HG03354 (cell line): ENCODE measurements around the gene ZNF444.
"Not testable (repeated sequence)": the region's sequence is repeated elsewhere in the genome, so short reads cannot be mapped to it uniquely, and the experiment has no call there.

Experiments used
- ATAC-seq: cut with Tn5 transposase; IDR thresholded peaks from one replicate; pipeline ENCODE4 v1.9.1; 2021; ENCODE audit warnings: mild to moderate bottlenecking; ENCODE audit not compliant: unreplicated experiment, poor library complexity, severe bottlenecking

Gene ZNF444

GRCh38 chr19:56142087-56142787 lies 1.1 kb downstream of the ZNF444 start:
- no peak for ATAC-seq

- no peak for ATAC-seq
Measured at GRCh38 chr19:56142897-56143434, 1.9 kb downstream of the ZNF444 start.

DNA sequence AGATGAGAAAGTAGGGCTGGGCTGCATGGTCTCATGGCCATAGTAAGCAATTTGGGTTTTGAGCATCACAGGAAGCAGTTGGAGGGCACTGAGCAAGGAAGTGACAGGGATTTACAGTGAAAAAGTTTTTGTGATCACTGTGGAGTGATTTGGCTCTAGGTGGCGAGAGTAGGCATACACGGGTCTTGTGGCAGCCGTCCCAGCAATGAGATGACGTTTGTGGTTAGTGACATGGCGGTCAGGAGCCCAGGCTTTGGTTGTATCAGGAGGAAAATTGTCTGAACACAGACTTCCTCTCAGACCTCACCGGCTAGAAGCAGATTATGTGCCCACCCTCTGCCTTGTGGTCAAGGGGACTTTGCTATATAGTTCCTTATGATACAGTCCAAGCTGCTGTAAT lies 3.3 kb downstream of the ZNF444 start:
- no peak for ATAC-seq

GRCh38 chr19:56144831-56145230 lies 3.7 kb downstream of the ZNF444 start:
- ATAC-seq: no peak

- ATAC-seq: no peak
Measured at GRCh38 chr19:56145698-56146097, 4.6 kb downstream of the ZNF444 start.

- ATAC-seq: no peak
Measured at GRCh38 chr19:56146904-56147303, 5.8 kb downstream of the ZNF444 start.

DNA sequence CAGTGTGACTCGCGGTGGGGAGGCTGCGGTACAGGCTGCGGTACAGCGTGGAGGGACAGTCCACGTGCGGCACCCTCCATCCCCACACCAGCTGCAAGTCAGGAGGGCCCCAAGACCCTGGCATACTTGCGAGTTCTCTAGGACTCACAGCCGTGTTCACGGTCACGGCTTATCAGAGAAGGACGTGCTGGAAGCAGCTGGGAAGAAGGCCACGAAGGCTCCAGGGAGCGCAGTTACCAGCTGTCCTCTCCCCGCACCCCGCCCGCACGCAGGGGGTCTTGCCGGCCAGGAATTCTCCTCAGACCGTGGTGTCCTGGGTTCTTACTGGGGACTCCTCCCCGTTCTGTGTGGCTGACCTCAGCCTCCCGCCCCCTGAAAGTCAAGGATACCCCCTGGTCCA lies 6.2 kb downstream of the ZNF444 start:
- ATAC-seq: no peak

DNA sequence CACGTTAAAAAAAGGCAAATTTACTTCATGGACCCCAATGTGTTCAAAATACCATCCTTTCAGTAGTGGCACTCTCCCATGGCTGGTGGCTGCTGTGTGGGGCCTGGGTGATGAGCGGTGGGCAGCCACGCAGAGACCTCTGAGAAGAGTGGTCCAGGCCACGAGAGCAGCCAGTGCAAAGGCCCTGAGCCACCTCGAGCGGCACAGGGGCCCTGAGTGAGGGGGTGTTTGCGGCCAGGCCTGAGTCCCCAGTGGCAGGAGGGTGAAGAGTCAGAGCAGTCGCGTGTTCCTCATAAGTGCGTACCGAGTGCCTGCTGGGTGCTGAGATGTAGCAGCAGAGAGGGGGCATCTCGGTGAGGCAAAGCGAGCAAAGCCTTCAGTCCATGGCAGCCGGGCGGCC lies 7.0 kb downstream of the ZNF444 start:
- no peak for ATAC-seq

DNA sequence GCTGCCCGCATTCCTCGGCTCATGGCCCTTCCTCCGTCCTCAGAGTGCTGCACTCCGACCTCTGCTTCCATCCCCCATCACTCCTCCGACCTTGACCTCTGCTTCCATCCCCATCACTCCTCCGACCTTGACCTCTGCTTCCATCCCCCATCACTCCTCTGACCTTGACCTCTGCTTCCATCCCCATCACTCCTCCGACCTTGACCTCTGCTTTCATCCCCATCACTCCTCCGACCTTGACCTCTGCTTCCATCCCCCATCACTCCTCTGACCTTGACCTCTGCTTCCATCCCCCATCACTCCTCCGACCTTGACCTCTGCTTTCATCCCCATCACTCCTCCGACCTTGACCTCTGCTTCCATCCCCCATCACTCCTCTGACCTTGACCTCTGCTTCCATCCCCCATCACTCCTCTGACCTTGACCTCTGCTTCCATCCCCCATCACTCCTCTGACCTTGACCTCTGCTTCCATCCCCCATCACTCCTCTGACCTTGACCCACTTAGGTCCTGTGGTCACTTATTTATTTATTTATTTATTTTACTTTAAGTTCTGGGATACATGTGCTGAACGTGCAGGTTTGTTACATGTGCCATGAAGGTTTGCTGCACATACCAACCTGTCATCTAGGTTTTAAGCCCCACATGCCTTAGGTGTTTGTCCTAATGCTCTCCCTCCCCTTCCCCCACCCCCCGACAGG lies 8.0 kb downstream of the ZNF444 start:
- ATAC-seq: not testable (repeated sequence)

DNA sequence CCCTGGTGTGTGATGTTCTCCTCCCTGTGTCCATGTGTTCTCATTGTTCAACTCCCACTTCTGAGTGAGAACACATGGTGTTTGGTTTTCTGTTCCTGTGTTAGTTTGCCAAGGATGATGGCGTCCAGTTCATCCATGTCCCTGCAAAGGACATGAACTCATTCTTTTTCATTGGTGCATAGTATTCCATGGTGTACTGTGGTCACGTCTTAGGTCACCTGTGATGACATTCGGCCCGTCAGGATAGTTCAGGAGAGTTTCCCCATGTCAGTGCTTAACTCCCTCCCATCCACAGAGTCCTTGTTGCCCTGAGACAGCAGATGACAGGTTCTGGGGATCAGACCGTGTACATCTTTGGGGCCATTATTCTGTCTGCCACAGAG lies 8.6 kb downstream of the ZNF444 start:
- no peak for ATAC-seq

DNA sequence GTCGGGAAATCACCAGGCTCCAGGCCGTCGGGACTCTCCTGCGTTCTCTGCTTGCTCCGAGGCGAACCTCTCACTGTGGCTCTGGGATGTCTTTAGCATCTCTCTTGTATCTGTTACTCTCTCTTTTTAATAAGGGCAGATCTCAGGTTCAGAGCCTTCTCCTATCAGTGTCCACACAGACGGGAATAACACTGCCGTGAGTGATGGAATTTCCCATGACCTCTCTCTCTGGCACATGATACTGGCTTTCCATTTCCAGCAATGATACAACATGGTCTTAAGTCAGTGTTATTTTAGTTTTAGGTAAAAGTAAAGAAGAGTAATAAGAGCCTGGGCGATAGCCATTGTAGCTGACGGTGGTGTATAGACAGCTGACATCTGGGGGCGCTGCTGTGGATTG lies 9.3 kb downstream of the ZNF444 start:
- no peak for ATAC-seq

- ATAC-seq: no peak
Measured at GRCh38 chr19:56152644-56153043, 11.6 kb downstream of the ZNF444 start.

DNA sequence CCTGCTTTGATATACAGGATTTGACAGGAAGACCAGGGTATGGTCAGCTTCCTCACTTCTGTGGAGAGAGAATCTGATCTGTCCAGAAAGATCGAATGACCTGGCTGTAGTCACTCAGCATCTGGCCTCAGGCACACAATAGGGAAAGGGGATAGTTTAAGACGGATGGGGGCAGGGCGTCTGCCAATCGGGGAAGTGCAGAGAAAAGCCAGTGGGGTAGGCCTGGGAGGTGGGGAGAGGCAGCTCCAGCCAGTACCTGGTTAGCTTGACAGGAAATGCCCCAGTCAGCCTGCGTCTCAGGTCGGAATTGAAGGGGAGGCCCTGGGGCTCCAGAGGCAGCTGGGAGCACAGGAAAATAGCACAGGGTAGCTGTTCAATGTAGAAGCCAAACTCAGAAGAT lies 12.4 kb downstream of the ZNF444 start:
- no peak for ATAC-seq

- ATAC-seq: no peak
Measured at GRCh38 chr19:56155124-56155687, 14.1 kb downstream of the ZNF444 start.

- no peak for ATAC-seq
Measured at GRCh38 chr19:56156768-56157167, 15.7 kb downstream of the ZNF444 start.

- ATAC-seq: no peak
Measured at GRCh38 chr19:56158170-56158757, 17.2 kb downstream of the ZNF444 start.

GRCh38 chr19:56159009-56159559 lies 18.0 kb downstream of the ZNF444 start:
- ATAC-seq: no peak

GRCh38 chr19:56159622-56160271 lies 18.7 kb downstream of the ZNF444 start:
- no peak for ATAC-seq

DNA sequence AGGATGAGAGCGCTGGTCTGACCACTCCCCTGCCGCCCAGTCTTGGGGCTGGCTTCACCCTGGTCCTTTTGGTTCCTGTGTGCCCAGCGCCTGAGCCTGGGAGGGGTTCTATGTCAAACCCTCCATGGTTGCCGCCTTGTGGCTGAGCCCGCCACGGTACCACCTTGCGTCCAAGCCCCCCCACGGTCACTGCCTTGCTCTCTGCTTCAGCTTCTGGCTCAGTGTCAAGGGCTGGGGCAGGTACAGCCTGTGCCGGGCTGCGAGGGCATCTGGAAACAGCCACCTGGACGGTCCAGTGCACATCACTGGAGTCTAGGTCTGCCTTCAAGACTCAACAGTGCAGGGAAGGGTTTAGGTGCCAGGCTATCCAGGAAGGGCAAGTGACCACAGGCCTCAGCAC lies 20.4 kb downstream of the ZNF444 start:
- no peak for ATAC-seq

GRCh38 chr19:56162258-56162657 lies 21.2 kb downstream of the ZNF444 start:
- ATAC-seq: no peak
